WI38 (cell line): Measurements from ENCODE around the gene TRMU.

ENCODE experiments used
- H3K4me3 ChIP-seq: 2 replicates; pipeline ENCODE4 v1.5.1; 2011; ENCODE audit warnings: low read depth, mild to moderate bottlenecking, control low read depth, low read length
- CTCF ChIP-seq: IDR thresholded peaks from 2 replicates; pipeline ENCODE4 v1.5.1; 2012; ENCODE audit warnings: low read depth, mild to moderate bottlenecking, control low read depth, low read length

The TRMU gene

GRCh38 chr22:46354176-46354992 lies 18.9 kb downstream of the TRMU start:
- no peak overlapping the region for H3K4me3 ChIP-seq
- no peak for TF ChIP-seq CTCF

- no peak for TF ChIP-seq CTCF
- no peak overlapping the region for H3K4me3 ChIP-seq
Measured at GRCh38 chr22:46354993-46355305, 19.4 kb downstream of the TRMU start.

- peak; percentile 74 for TF ChIP-seq CTCF
- no peak overlapping the region for H3K4me3 ChIP-seq
Measured at GRCh38 chr22:46355369-46355995, 20.0 kb downstream of the TRMU start.

GRCh38 chr22:46355996-46356471 lies 20.5 kb downstream of the TRMU start:
- no peak for TF ChIP-seq CTCF
- H3K4me3 ChIP-seq: no peak overlapping the region

GRCh38 chr22:46356496-46357480 lies 21.3 kb downstream of the TRMU start:
- no peak for TF ChIP-seq CTCF

GRCh38 chr22:46357711-46358520 lies 22.4 kb downstream of the TRMU start:
- no peak for TF ChIP-seq CTCF
- no peak overlapping the region for H3K4me3 ChIP-seq

More at GRCh38 chr22:46356496-46357480, 21.3 kb downstream of the TRMU start:
- H3K4me3 ChIP-seq: no peak overlapping the region
